H9 (cell line): ENCODE data around the gene MTCL1. TPM values are rescaled to one million over a fixed set of nuclear protein-coding genes. Genes with fewer than 3 reads are reported as not detected.

Experiments used
- DNase-seq: peaks from one replicate; pipeline ENCODE4 v3.0.0-alpha.2; 2017
- H2AFZ ChIP-seq: one replicate; pipeline ENCODE4 v1.6.1; 2013; ENCODE audit warnings: mild to moderate bottlenecking, low read length, control low read depth, moderate library complexity
- H2AK5ac ChIP-seq: 2 replicates; pipeline ENCODE4 v1.6.1; 2013; ENCODE audit warnings: low read length, control low read depth, mixed read lengths; ENCODE audit not compliant: insufficient read length
- H2BK120ac ChIP-seq: one replicate; pipeline ENCODE4 v1.6.1; 2013; ENCODE audit warnings: low read depth, mild to moderate bottlenecking, low read length, control low read depth, inconsistent platforms; ENCODE audit not compliant: poor library complexity, severe bottlenecking
- H2BK12ac ChIP-seq: 2 replicates; pipeline ENCODE4 v1.6.1; 2013; ENCODE audit warnings: low read length, control low read depth, mixed read lengths, low read depth; ENCODE audit not compliant: insufficient read length
- H2BK15ac ChIP-seq: 2 replicates; pipeline ENCODE4 v1.6.1; 2013; ENCODE audit warnings: low read depth, low read length, control low read depth
- H2BK20ac ChIP-seq: one replicate; pipeline ENCODE4 v1.6.1; 2013; ENCODE audit warnings: low read depth, mild to moderate bottlenecking, low read length, control low read depth, inconsistent platforms; ENCODE audit not compliant: poor library complexity, severe bottlenecking
- H2BK5ac ChIP-seq: 2 replicates; pipeline ENCODE4 v1.6.1; 2013; ENCODE audit warnings: low read length, control low read depth, mixed read lengths; ENCODE audit not compliant: insufficient read length
- H3K14ac ChIP-seq: 2 replicates; pipeline ENCODE4 v1.6.1; 2013; ENCODE audit warnings: low read length, control low read depth; ENCODE audit not compliant: insufficient read depth
- H3K18ac ChIP-seq: 2 replicates; pipeline ENCODE4 v1.6.1; 2013; ENCODE audit warnings: low read depth, mild to moderate bottlenecking, mixed read lengths, low read length, control low read depth; ENCODE audit not compliant: insufficient read length
- H3K23ac ChIP-seq: 2 replicates; pipeline ENCODE4 v1.6.1; 2013; ENCODE audit warnings: low read length, control low read depth, mixed read lengths, low read depth; ENCODE audit not compliant: insufficient read length
- H3K23me2 ChIP-seq: 2 replicates; pipeline ENCODE4 v1.6.1; 2013; ENCODE audit warnings: low read depth, mild to moderate bottlenecking, mixed read lengths, low read length, control low read depth; ENCODE audit not compliant: insufficient read length, poor library complexity, severe bottlenecking
- H3K27ac ChIP-seq: 2 replicates; pipeline ENCODE4 v1.5.1; 2013; ENCODE audit warnings: low read length, control low read depth, mixed read lengths, low read depth; ENCODE audit not compliant: insufficient read length
- H3K27me3 ChIP-seq: 2 replicates; pipeline ENCODE4 v1.6.1; 2013; ENCODE audit warnings: low read length, control low read depth, inconsistent platforms; ENCODE audit not compliant: insufficient read depth
- H3K4ac ChIP-seq: 2 replicates; pipeline ENCODE4 v1.6.1; 2013; ENCODE audit warnings: low read depth, mild to moderate bottlenecking, control low read depth, inconsistent platforms, low read length, moderate library complexity
- H3K4me1 ChIP-seq: 2 replicates; pipeline ENCODE4 v1.6.1; 2013; ENCODE audit warnings: low read length, control low read depth, inconsistent platforms; ENCODE audit not compliant: insufficient read depth
- H3K4me2 ChIP-seq: 2 replicates; pipeline ENCODE4 v1.6.1; 2013; ENCODE audit warnings: low read length, control low read depth, mixed read lengths; ENCODE audit not compliant: insufficient read length, insufficient read depth
- H3K56ac ChIP-seq: 2 replicates; pipeline ENCODE4 v1.6.1; 2013; ENCODE audit warnings: low read depth, mild to moderate bottlenecking, mixed read lengths, low read length, control low read depth; ENCODE audit not compliant: insufficient read length
- H3K79me1 ChIP-seq: 2 replicates; pipeline ENCODE4 v1.6.1; 2013; ENCODE audit warnings: low read depth, mild to moderate bottlenecking, moderate library complexity, low read length, control low read depth, inconsistent platforms; ENCODE audit not compliant: insufficient read depth, poor library complexity, severe bottlenecking
- H3K79me2 ChIP-seq: 2 replicates; pipeline ENCODE4 v1.6.1; 2013; ENCODE audit warnings: low read length, control low read depth, inconsistent platforms; ENCODE audit not compliant: insufficient read depth
- H3K9ac ChIP-seq: 2 replicates; pipeline ENCODE4 v1.6.1; 2013; ENCODE audit warnings: low read length, control low read depth, mixed read lengths; ENCODE audit not compliant: insufficient read length; ENCODE audit errors: extremely low read depth
- H3K9me3 ChIP-seq: one replicate; pipeline ENCODE4 v1.6.1; 2013; ENCODE audit warnings: low read depth, low read length, inconsistent platforms; ENCODE audit not compliant: control insufficient read depth
- H3T11ph ChIP-seq: one replicate; pipeline ENCODE4 v1.6.1; 2013; ENCODE audit warnings: mild to moderate bottlenecking, low read length, control low read depth, inconsistent platforms
- H4K20me1 ChIP-seq: one replicate; pipeline ENCODE4 v1.6.1; 2013; ENCODE audit not compliant: control insufficient read depth, insufficient read length, insufficient read depth
- H4K5ac ChIP-seq: 2 replicates; pipeline ENCODE4 v1.6.1; 2013; ENCODE audit warnings: low read depth, mild to moderate bottlenecking, mixed read lengths, low read length, control low read depth; ENCODE audit not compliant: insufficient read length
- H4K8ac ChIP-seq: replicated peaks from 2 replicates; pipeline ENCODE4 v1.6.1; 2013; ENCODE audit warnings: low read length, control low read depth, mixed read lengths, low read depth; ENCODE audit not compliant: insufficient read length
- H4K91ac ChIP-seq: 2 replicates; pipeline ENCODE4 v1.6.1; 2013; ENCODE audit warnings: low read depth, mild to moderate bottlenecking, moderate library complexity, mixed read lengths, low read length, control low read depth; ENCODE audit not compliant: insufficient read length
- H3K27ac Mint-ChIP-seq, 3 experiments: 2 replicates in 2 of 3; 3 replicates in 1 of 3; pipeline ENCODE4 v1.8.0; 2020 to 2021; ENCODE audit warnings: mixed read lengths in 3 of 3, mild to moderate bottlenecking in 1 of 3, moderate library complexity in 1 of 3
- H3K27me3 Mint-ChIP-seq: 2 replicates; pipeline ENCODE4 v1.8.0; 2021; ENCODE audit warnings: low read depth, mild to moderate bottlenecking, moderate library complexity, mixed read lengths
- H3K36me3 Mint-ChIP-seq, 3 experiments: 2 replicates in 2 of 3; 3 replicates in 1 of 3; pipeline ENCODE4 v1.8.0; 2020 to 2021; ENCODE audit warnings: low read depth in 3 of 3, mixed read lengths in 3 of 3; ENCODE audit not compliant: insufficient read depth in 1 of 3
- H3K4me1 Mint-ChIP-seq, 2 experiments: 2 replicates each; pipeline ENCODE4 v1.8.0; 2020; ENCODE audit warnings: mixed read lengths in 2 of 2
- H3K4me3 Mint-ChIP-seq, 2 experiments: 2 replicates in 1 of 2; 3 replicates in 1 of 2; pipeline ENCODE4 v1.8.0; 2020 to 2021; ENCODE audit warnings: mild to moderate bottlenecking in 2 of 2, mixed read lengths in 2 of 2, moderate library complexity in 1 of 2
- H3K9me3 Mint-ChIP-seq, 2 experiments: 2 replicates in 1 of 2; 3 replicates in 1 of 2; pipeline ENCODE4 v1.8.0; 2020; ENCODE audit warnings: mild to moderate bottlenecking in 2 of 2, mixed read lengths in 2 of 2, moderate library complexity in 1 of 2
- WGBS: extraction: QIAGEN DNeasy Blood & Tissue Kit; methylation state at CpG from one replicate; pipeline ENCODE4 v1.1.7; 2013; ENCODE audit warnings: missing lambda C conversion rate, low lambda C conversion rate, mixed read lengths; ENCODE audit not compliant: insufficient read length; ENCODE audit errors: extremely low coverage; 5-methylcytosine and 5-hydroxymethylcytosine counted together
- total RNA-seq: library from RNA; stranded (reverse); gene quantifications from 2 replicates; pipeline ENCODE4 v1.2.1, GENCODE V29; 2021
- TF ChIP-seq, protein P1 (sequence below): fragments of 200-600 bp; sonication (generic); conservative IDR thresholded peaks from 3 replicates; pipeline ENCODE4 v1.8.0; 2021; ENCODE audit warnings: antibody characterized with exemption, mild to moderate bottlenecking

The MTCL1 gene
- total RNA-seq, 1 experiment from 2014 or later: 50.7 TPM

- no peak overlapping the region for H3K4ac ChIP-seq
- H3K79me1 ChIP-seq: no peaks in the 10 kb centered on the region
- H3K56ac ChIP-seq: no peak overlapping the region
- H4K5ac ChIP-seq: no peak overlapping the region
- WGBS: no CpG with 5 or more reads among the region's 4 CpGs
- no peak overlapping the region for H3K18ac ChIP-seq
- H3T11ph ChIP-seq: no peak overlapping the region
- no peak overlapping the region for H3K27ac Mint-ChIP-seq
- peaks cover 0 to 12% (median 7%) of the 10 kb centered on the region in 3 experiments; a peak in 4 of 7 replicates for H3K36me3 Mint-ChIP-seq
- no peaks in the 10 kb centered on the region for H3K9me3 ChIP-seq
- no peak overlapping the region for H3K4me2 ChIP-seq
- H3K27me3 ChIP-seq: no peaks in the 10 kb centered on the region
- H2AFZ ChIP-seq: no peak overlapping the region
- no peak for DNase-seq
- no peak overlapping the region for H4K91ac ChIP-seq
- no peaks in the 10 kb centered on the region for H3K79me2 ChIP-seq
- no peak overlapping the region for H2BK20ac ChIP-seq
- no peaks in the 10 kb centered on the region for H3K4me1 ChIP-seq
- no peaks in the 10 kb centered on the region; the same call in 1 of the 2 replicates for H3K27me3 Mint-ChIP-seq
- no peak overlapping the region for H2BK12ac ChIP-seq
- peaks cover 4 to 13% of the 10 kb centered on the region in 2 experiments; a peak in 4 of 5 replicates for H3K9me3 Mint-ChIP-seq
- H4K20me1 ChIP-seq: no peaks in the 10 kb centered on the region
- TF ChIP-seq, protein P1, sequence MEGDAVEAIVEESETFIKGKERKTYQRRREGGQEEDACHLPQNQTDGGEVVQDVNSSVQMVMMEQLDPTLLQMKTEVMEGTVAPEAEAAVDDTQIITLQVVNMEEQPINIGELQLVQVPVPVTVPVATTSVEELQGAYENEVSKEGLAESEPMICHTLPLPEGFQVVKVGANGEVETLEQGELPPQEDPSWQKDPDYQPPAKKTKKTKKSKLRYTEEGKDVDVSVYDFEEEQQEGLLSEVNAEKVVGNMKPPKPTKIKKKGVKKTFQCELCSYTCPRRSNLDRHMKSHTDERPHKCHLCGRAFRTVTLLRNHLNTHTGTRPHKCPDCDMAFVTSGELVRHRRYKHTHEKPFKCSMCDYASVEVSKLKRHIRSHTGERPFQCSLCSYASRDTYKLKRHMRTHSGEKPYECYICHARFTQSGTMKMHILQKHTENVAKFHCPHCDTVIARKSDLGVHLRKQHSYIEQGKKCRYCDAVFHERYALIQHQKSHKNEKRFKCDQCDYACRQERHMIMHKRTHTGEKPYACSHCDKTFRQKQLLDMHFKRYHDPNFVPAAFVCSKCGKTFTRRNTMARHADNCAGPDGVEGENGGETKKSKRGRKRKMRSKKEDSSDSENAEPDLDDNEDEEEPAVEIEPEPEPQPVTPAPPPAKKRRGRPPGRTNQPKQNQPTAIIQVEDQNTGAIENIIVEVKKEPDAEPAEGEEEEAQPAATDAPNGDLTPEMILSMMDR: no peak
- no peak overlapping the region for H3K4me3 Mint-ChIP-seq
- peaks cover 7 to 14% of the 10 kb centered on the region in 2 experiments for H3K4me1 Mint-ChIP-seq
- no peak overlapping the region for H4K8ac ChIP-seq
- H2AK5ac ChIP-seq: no peak overlapping the region
- H3K27ac ChIP-seq: no peak overlapping the region
- no peak overlapping the region for H2BK5ac ChIP-seq
- no peak overlapping the region for H3K9ac ChIP-seq
- H2BK15ac ChIP-seq: no peak overlapping the region
- H3K23ac ChIP-seq: no peak overlapping the region
- no peak overlapping the region for H3K14ac ChIP-seq
- no peaks in the 10 kb centered on the region for H3K23me2 ChIP-seq
- H2BK120ac ChIP-seq: no peak overlapping the region
Observed at GRCh38 chr18:8841781-8842485, 136.6 kb downstream of the MTCL1 start.
